HG03103 (cell line): Measurements from ENCODE around the gene PTK6.

Experiments used
- ATAC-seq: cut with Tn5 transposase; IDR thresholded peaks from one replicate; pipeline ENCODE4 v1.9.1; 2021; ENCODE audit warnings: low read depth; ENCODE audit not compliant: unreplicated experiment

PTK6 gene

DNA sequence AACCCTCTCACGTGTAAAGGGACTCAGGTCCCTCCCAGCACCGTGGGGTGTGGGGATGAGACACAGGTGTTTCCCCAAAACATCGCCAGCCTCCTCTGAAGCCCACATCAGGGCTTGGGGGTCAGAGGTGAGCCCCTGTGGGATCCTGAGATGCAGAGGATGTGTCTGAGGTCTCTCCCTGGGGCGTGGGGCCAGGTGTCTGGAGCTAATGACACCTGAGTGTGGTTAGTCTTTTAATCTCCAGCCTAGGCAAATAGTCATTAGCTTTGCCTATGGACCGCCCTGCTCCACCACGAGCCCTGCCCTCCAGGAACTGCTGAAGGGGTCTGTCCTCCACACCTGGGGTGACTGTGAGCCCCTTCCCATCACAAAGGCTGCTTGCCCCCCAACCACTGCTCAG is 8.6 kb upstream of the PTK6 start:
- no peak for ATAC-seq

GRCh38 chr20:63544958-63545516 is 7.9 kb upstream of the PTK6 start:
- no peak for ATAC-seq

DNA sequence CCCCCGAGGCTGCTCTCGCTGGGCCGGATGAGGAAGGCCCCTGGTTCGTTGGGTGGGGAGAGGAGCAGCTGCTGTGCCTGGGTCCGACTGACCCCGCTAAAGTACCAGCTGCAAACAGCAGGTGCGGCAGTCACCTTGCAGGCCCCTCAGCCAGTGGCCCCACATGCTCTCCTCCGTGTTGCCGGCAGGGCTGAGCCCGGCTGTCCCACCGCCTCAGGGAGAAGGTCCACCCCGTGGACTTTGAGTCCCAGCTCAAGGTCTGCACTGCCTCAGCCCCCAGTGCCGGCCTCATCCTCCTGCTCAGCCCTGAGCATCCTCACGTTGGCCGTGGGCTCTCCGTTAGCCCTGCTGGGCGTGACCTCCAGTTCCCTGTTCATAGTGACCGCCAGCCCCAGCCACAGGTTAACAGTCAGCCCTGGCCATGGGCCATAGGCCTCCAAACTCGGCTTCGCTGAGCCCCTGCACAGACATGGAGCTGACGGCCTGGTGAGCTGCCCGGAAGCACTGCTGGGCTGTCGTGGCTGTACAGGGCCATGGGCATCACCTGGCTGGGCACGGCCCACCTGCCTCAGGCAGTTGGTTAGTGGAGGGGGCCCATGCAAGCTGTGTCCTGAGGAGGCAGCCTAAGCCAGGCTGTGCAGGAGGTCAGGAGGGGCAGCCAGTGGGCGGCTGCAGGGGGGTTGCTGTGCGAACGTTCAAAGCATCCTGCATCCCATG is 7.2 kb upstream of the PTK6 start:
- ATAC-seq: no peak

DNA sequence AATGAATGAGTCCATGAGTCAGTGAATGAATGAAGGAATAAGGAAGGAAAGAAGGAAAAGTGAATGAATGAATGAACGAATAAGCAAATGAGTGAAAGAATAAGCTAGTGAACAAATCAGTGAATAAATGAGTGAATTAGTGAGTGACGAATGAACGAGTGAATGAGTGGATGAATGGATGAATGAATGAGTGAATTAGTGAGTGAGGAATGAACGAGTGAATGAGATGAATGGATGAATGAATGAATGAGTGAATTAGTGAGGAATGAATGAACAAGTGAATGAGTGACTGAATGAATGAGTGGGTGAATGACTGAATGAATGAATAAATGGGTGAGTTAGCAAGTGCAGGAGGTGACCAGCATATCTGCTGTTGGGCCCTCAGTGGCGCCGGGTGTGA is 6.6 kb upstream of the PTK6 start:
- no peak for ATAC-seq

DNA sequence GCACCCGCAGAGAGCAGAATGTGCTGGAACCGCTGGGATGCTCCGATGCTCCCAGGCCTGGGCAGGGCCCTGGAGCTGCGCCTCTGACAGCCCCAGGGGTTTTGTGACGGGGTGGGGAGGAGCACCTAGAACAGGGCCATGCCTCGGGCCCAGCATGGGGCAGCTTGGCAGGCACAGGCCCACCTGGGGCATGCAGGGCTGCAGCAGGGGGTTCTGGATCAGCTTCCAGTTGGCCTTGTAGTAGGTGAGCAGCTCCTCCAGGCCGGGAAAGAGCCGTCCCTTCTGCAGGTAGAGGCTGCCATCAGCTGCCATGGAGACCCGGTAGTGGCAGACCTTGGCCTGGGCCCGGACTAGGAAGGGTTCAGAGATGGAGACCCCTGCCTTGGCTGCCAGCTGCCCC is 6.0 kb upstream of the PTK6 start:
- ATAC-seq: no peak

DNA sequence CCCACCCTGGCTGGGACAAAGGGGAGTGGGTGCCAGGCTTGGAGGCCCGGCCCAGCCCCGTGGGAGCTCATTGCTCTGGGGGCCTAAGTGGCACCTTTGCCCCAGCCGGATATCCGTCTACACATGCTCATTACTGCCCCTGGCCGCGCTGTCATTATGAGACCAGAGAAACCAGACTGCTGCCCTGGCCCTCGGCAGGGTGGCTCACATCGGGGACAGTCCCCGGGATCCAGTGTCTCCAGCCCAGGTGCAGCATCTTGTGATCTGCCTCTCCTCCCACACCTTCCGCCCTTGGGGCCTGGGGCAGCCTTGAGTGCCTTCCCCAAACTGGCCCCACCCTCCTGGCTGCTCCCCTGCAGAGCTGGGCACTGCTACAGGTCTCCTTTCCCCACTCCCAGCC is 5.5 kb upstream of the PTK6 start:
- ATAC-seq: no peak

GRCh38 chr20:63542031-63542559 is 4.9 kb upstream of the PTK6 start:
- no peak for ATAC-seq

- no peak for ATAC-seq
Observed at GRCh38 chr20:63541371-63541770, 4.2 kb upstream of the PTK6 start.

DNA sequence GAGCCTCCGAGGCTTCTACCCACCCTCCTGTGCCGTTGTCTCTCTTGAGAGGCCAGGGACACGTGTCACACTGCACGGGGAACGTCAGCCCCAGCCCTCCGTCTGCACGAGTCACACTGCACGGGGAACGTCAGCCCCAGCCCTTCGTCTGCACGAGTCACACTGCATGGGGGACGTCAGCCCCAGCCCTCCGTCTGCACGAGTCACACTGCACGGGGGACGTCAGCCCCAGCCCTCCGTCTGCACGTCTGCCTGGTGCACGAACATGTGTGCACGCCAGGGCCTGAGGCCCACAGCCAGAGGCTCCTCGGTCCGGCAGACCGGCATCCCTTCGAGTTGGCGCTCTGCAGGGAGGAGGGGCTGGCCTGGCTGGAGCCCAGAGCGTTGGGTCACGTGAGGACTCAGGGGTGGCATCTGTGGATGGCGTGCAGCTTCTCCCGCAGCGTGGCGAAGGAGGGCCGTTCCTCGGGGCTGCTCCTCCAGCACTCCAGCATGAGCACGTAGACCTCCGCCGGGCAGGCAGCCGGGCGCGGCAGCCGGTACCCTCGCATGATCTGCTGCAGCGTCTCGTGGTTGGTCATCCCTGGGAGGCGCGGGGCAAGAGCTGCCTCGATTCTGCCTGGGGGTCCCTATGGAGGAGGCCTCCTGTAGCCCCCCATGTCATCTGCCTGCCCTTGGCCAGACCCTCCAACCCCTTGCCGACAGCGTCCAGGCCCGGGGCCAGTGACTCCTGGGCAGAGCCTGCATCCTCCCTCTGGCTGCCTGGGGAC is 3.4 kb upstream of the PTK6 start:
- ATAC-seq: no peak

- ATAC-seq: no peak
Observed at GRCh38 chr20:63539441-63540370, 2.5 kb upstream of the PTK6 start.

GRCh38 chr20:63539092-63539430 is 1.9 kb upstream of the PTK6 start:
- no peak for ATAC-seq

DNA sequence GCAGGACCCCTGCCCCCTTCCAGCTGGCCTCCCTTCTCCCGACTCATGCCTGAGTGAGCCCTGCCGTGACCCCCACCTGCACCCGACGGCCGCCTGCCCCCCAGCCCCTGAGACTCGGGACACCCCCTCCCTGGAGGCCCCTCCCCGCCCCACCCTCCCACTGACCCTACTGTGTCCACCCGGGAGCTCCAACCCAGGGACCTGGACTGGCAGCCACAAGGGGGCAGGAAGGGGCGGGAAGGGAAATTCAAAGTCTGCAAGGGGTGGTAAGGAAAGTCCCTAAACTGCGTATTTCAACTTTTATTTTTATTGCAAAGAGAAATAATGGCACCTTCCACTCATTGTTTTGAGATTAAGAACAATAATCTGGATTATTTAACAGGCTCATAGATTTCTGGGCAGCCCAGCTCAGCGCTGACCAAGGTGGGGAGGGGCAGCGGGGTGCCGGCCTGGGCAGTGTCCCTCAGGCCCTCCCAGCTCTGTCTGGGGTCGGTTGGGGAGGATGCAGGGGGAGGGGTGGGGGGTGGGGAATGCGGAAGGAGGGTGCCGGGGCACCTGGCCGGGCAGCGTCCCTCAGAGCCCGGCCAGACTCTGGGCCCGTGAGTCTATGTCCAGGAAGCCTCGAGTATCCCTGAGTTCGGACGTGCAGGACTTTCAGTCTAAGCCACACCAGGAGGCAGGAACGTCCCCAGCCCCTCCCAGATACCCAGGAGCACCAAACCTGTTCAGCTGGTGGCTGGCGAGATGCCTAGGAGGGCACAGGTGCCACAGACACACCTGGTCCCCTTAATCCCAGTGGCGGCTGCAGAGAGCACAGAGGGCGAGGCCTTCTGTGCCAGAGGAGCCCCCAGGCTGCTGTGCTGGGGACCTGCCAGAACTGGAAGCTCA is 1.3 kb upstream of the PTK6 start:
- ATAC-seq: no peak

DNA sequence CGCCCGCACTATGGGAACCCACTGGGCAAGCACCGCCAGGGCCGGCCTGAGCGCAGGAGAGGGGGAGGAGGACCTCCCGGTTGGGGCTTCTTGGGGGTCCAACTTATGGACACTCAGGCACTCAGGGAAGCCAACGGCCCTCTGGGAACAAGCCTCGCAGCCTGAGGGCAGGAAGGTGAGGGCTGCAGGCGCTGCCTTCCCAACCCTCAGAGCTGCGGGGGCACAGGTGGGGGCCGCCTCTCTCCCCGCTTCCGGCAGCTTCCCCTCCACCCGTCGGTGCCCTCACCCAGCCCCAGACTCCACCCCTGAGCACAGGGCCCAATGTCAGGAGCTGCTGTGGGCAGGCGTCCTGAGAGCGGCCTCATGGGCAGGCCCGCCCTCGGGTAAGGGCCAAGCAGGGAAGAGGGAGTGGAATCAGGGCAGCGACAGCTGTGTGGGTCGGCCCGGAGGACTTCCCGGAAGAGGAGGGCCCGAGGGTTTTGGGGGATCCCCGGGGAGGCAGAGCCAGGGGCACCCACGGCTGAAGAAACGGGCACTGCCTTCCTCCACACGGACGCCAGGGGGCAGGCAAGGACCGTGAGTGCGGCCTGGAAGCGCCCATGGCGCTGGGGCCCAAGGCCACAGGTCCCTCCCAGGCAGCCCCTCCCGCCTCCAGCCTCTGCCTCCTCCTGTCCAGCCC is 488 bp upstream of the PTK6 start:
- peak; percentile 64 for ATAC-seq

- ATAC-seq: no peak
Observed at GRCh38 chr20:63536241-63536977, 767 bp downstream of the PTK6 start.

DNA sequence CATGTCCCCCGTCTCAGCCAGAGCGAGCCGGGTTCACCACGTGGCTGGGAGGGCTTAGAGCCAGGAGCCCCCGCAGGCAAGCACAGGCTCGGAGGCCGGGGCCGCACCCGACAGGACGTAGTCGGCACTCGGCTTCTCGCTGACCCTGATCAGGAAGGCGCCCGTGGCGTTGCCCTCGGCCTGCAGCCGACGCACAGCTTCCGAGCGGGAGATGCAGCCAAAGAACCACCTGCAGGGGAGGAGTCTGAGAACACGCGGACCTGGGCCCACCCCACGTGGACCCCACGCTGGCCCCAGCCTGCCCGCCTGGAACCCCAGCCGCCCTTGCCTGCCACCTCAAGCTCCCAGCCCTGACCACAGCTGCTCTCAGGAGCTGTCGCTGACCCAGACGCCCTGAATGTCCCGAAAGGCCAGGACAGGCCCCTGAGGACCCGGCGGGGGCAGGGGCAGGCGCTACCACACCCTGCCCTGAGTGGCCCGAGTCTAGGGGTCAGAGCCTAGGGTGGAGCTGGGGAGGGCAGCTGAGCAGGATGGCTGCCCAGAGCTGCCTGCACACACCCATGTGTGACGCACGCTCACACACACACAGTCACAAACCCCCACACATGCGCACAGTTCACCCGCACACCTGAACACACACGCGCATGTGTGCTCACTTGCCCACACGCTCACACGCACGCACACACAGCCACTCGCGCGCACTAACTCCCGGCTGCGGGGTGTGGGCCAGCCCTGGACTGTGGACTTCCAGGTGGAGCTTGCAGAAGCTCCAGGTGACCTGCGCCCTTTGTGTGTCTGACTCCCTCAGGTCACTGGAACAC is 2.1 kb downstream of the PTK6 start:
- no peak for ATAC-seq

- ATAC-seq: no peak
Observed at GRCh38 chr20:63534427-63534830, 2.7 kb downstream of the PTK6 start.

DNA sequence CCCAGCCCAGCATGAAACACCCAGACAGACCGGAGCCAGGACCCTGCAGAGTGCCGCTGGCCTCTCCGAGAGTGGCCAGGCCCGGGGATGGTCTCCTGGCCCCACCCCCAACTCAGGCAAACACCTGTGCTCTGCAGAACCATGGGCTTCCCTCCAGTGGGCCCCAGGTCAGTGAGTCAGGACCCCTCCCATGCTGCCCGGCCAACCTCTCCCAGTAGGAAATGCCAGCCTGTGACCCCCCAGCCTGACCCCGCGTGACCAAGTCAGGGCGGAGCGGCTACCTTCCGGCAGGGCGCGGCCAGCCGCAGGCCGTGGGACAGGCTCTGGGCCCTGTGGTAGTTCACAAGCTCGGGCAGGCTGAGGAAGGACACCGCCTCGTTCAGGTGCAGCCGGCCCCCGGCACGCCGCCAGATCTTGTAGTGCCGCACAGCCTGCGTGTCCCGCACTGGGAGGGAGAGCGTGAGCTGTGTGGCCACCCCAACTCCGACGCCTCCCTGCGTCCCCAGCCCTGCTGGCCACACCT is 3.2 kb downstream of the PTK6 start:
- no peak for ATAC-seq
